ENCODE data around the gene GJE1. TPM values are rescaled to one million over a fixed set of nuclear protein-coding genes. Genes with fewer than 3 reads are reported as not detected.
A peak's percentile ranks its signal among the peaks of the same experiment; 100 is the strongest.
"Not testable (repeated sequence)": the region's sequence is repeated elsewhere in the genome, so short reads cannot be mapped to it uniquely, and the experiment has no call there.

GJE1 gene
- total RNA-seq, 1 donor from 2014 or later: not detected

GRCh38 chr6:142155091-142155490 lies 22.4 kb downstream of the GJE1 start:
- Mint-ChIP-seq H3K4me1 (ENCODE audit: low read depth) (peaks cover 6% of the 10 kb centered on the region), H3K27ac (no peak overlapping the region), H3K4me3 (ENCODE audit: low read depth) (no peak overlapping the region), H3K27me3 (no peaks in the 10 kb centered on the region), H3K36me3 (ENCODE audit: insufficient read depth) (peaks cover 3% of the 10 kb centered on the region), H3K9me3 (ENCODE audit: low read depth) (no peaks in the 10 kb centered on the region)
- DNase-seq (ENCODE audit: low spot score, unreplicated experiment): no peak
- no peak for TF ChIP-seq CTCF (IDR thresholded peaks at IDR 0.05; ENCODE audit: unreplicated experiment)

GRCh38 chr6:142155895-142156757 lies 23.4 kb downstream of the GJE1 start:
- TF ChIP-seq CTCF (IDR thresholded peaks at IDR 0.05; ENCODE audit: unreplicated experiment): peak; percentile 68
- H3K4me1 Mint-ChIP-seq (ENCODE audit: low read depth): peaks cover 6% of the 10 kb centered on the region
- H3K27me3 Mint-ChIP-seq: no peaks in the 10 kb centered on the region
- H3K4me3 Mint-ChIP-seq (ENCODE audit: low read depth): no peak overlapping the region
- peak overlapping the region; percentile 8 for H3K27ac Mint-ChIP-seq
- no peaks in the 10 kb centered on the region for H3K9me3 Mint-ChIP-seq (ENCODE audit: low read depth)
- H3K36me3 Mint-ChIP-seq (ENCODE audit: insufficient read depth): no peaks in the 10 kb centered on the region
- DNase-seq (ENCODE audit: low spot score, unreplicated experiment): no peak

DNA sequence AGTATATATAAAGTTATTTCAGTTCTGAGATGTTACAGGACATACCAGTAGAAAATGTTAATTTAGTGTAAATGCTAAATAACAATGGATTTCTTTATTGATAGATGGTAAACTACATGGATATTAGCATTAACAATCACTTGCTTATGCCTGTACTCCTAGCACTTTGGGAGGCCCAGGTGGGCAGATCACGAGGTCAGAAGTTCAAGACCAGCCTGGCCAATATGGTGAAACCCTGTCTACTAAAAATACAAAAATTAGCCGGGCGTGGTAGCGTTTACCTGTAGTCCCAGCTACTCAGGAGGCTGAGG lies 24.0 kb downstream of the GJE1 start:
- not testable (repeated sequence) for H3K27me3 Mint-ChIP-seq; DNase-seq (ENCODE audit: low spot score, unreplicated experiment); H3K9me3 Mint-ChIP-seq (ENCODE audit: low read depth); H3K4me3 Mint-ChIP-seq (ENCODE audit: low read depth); H3K4me1 Mint-ChIP-seq (ENCODE audit: low read depth); H3K36me3 Mint-ChIP-seq (ENCODE audit: insufficient read depth); H3K27ac Mint-ChIP-seq

DNA sequence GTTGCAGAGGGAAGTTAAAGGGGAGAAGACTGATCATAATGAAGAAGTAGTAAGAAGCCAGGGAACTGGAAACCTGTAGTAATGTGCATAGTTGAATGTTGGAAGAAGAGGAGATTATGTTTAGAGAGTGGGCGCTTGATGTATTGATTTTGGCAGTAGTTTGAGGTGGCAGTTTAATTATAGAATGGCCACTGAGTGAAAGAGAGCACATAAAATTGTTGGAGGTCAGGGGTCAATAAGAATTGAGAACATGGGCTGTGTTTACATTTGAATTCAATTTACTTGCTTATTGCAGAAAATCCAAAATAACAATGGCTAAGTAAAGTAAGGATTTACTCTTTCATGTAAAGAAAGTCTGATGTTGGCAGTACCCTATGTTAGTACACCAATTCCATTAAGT lies 30.1 kb downstream of the GJE1 start:
- Mint-ChIP-seq H3K4me1 (ENCODE audit: low read depth) (peaks cover 14% of the 10 kb centered on the region), H3K27ac (no peak overlapping the region), H3K27me3 (no peaks in the 10 kb centered on the region), H3K36me3 (ENCODE audit: insufficient read depth) (peaks cover 2% of the 10 kb centered on the region), H3K9me3 (ENCODE audit: low read depth) (no peaks in the 10 kb centered on the region), H3K4me3 (ENCODE audit: low read depth) (no peak overlapping the region)
- no peak for DNase-seq (ENCODE audit: low spot score, unreplicated experiment)
- TF ChIP-seq CTCF (IDR thresholded peaks at IDR 0.05; ENCODE audit: unreplicated experiment): no peak

DNA sequence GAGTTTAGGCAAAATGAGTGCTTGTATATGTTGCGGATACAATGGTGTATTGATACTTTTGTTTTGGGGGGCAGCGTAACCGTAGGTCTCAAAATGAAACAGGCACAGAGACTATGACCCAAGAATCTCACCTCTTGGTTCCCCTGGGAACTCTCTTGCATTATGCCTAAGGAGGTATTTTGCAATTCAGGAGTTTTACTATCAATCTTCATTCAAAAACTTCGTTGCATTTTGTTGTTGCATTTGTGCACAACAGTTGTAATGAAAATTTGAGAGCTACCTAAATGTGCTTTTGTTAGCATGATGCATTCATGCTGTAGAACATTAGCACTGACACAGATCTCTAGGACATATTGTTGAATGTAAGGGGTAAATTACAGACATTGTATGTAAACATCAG lies 32.5 kb downstream of the GJE1 start:
- peaks cover 4% of the 10 kb centered on the region for H3K36me3 Mint-ChIP-seq (ENCODE audit: insufficient read depth)
- H3K27me3 Mint-ChIP-seq: no peaks in the 10 kb centered on the region
- H3K4me1 Mint-ChIP-seq (ENCODE audit: low read depth): peaks cover 14% of the 10 kb centered on the region
- TF ChIP-seq CTCF (IDR thresholded peaks at IDR 0.05; ENCODE audit: unreplicated experiment): no peak
- no peaks in the 10 kb centered on the region for H3K9me3 Mint-ChIP-seq (ENCODE audit: low read depth)
- peak overlapping the region; percentile 46 for H3K27ac Mint-ChIP-seq
- no peak overlapping the region for H3K4me3 Mint-ChIP-seq (ENCODE audit: low read depth)
- no peak for DNase-seq (ENCODE audit: low spot score, unreplicated experiment)

GRCh38 chr6:142167071-142167470 lies 34.3 kb downstream of the GJE1 start:
- H3K9me3 Mint-ChIP-seq (ENCODE audit: low read depth): no peaks in the 10 kb centered on the region
- DNase-seq (ENCODE audit: low spot score, unreplicated experiment): no peak
- peaks cover 5% of the 10 kb centered on the region for H3K36me3 Mint-ChIP-seq (ENCODE audit: insufficient read depth)
- H3K27me3 Mint-ChIP-seq: no peaks in the 10 kb centered on the region
- peaks cover 14% of the 10 kb centered on the region for H3K4me1 Mint-ChIP-seq (ENCODE audit: low read depth)
- no peak overlapping the region for H3K27ac Mint-ChIP-seq
- no peak for TF ChIP-seq CTCF (IDR thresholded peaks at IDR 0.05; ENCODE audit: unreplicated experiment)
- no peak overlapping the region for H3K4me3 Mint-ChIP-seq (ENCODE audit: low read depth)

Measured in progenitor cell of endocrine pancreas (in vitro differentiated cells).